ENCODE data around the gene SH2D1A. TPM values are rescaled to one million over a fixed set of nuclear protein-coding genes. Genes with fewer than 3 reads are reported as not detected.

SH2D1A gene
- polyA plus RNA-seq, 1 donor: 0.19 TPM

Other genes starting within 250 kb of the SH2D1A start
- gene TEX13D, start 13.9 kb upstream of the SH2D1A start, polyA plus RNA-seq (ENCODE audit: insufficient read length): not detected